HEK293 (cell line): ENCODE measurements around the gene CAMK2B.
"Not testable (repeated sequence)": the region's sequence is repeated elsewhere in the genome, so short reads cannot be mapped to it uniquely, and the experiment has no call there.

ENCODE experiments used
- CTCF ChIP-seq: fragments of 450-650 bp; formaldehyde crosslinking; IDR thresholded peaks from 2 replicates; pipeline ENCODE4 v1.5.1; 2016; ENCODE audit warnings: missing biosample characterization, missing genetic modification characterization
- YY1 ChIP-seq: fragments of 450-650 bp; formaldehyde crosslinking; IDR thresholded peaks from 2 replicates; pipeline ENCODE4 v1.5.1; 2018; ENCODE audit warnings: missing biosample characterization, missing genetic modification characterization
- ZBTB21 ChIP-seq: fragments of 450-650 bp; formaldehyde crosslinking; IDR thresholded peaks from 2 replicates; pipeline ENCODE4 v1.5.1; 2017; ENCODE audit warnings: missing biosample characterization, missing genetic modification characterization
- ZNF404 ChIP-seq: fragments of 450-650 bp; formaldehyde crosslinking; IDR thresholded peaks from 2 replicates; pipeline ENCODE4 v1.5.1; 2017; ENCODE audit warnings: missing biosample characterization, missing genetic modification characterization
- ZNF416 ChIP-seq: fragments of 450-650 bp; formaldehyde crosslinking; IDR thresholded peaks from 2 replicates; pipeline ENCODE4 v1.5.1; 2016; ENCODE audit warnings: missing biosample characterization, missing genetic modification characterization
- ZNF639 ChIP-seq: fragments of 450-650 bp; formaldehyde crosslinking; IDR thresholded peaks from 2 replicates; pipeline ENCODE4 v1.5.1; 2016; ENCODE audit warnings: missing biosample characterization, missing genetic modification characterization
- ZNF660 ChIP-seq: fragments of 450-650 bp; IDR thresholded peaks from 2 replicates; pipeline ENCODE4 v1.5.1; 2018; ENCODE audit warnings: missing biosample characterization, mild to moderate bottlenecking, missing genetic modification characterization

DNA sequence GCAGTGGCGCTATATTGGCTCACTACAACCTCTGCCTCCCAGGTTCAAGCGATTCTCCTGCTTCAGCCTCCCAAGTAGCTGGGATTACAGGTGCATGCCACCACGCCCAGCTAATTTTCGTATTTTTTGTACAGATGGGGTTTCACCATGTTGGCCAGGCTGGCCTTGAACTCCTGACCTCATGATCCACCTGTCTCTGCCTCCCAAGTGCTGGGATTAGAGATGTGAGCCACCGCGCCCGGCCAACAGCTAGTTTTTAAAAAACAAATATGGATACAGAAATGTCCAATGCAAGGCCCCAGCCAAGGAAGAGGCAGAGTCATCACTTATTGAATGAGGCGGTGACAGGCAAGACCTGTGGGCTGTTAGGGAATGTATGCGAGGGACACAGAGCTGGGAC is 153.5 kb downstream of the CAMK2B start:
- not testable (repeated sequence) for TF ChIP-seq ZBTB21 (tag by site-specific recombination); ZNF639 (tag by site-specific recombination); ZNF660 (tag by site-specific recombination); ZNF416 (tag by site-specific recombination); YY1 (tag by site-specific recombination); ZNF404 (tag by site-specific recombination); CTCF
